Central memory CD4-positive, alpha-beta T cell (primary cell): ENCODE results near the gene GPR42.
"Not testable (repeated sequence)": the region's sequence is repeated elsewhere in the genome, so short reads cannot be mapped to it uniquely, and the experiment has no call there.

Experiments
- DNase-seq: peaks from one replicate; pipeline ENCODE4 v3.0.0; 2022

The GPR42 gene

GRCh38 chr19:35397064-35397463 lies 26.2 kb downstream of the GPR42 start:
- DNase-seq: no peak

GRCh38 chr19:35398570-35398969 lies 27.7 kb downstream of the GPR42 start:
- no peak for DNase-seq

DNA sequence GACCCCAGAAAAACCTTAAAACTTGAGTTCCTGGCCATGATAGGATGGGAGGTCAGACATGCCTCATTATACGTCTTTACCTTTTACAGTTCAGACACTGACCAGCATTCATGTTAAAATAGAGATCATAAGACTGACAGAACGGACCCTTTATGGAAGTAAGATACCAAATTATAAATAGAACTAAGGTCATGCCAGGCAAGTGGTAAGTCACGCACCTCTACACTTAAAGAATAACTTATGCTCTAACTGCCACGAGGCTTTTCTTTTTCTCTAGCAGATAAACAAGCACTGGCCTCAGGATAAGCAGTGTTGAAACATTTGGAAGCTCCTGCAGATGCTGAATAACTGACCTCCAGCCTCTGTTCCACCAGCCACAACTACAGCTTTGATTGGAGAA lies 28.4 kb downstream of the GPR42 start:
- DNase-seq: no peak

DNA sequence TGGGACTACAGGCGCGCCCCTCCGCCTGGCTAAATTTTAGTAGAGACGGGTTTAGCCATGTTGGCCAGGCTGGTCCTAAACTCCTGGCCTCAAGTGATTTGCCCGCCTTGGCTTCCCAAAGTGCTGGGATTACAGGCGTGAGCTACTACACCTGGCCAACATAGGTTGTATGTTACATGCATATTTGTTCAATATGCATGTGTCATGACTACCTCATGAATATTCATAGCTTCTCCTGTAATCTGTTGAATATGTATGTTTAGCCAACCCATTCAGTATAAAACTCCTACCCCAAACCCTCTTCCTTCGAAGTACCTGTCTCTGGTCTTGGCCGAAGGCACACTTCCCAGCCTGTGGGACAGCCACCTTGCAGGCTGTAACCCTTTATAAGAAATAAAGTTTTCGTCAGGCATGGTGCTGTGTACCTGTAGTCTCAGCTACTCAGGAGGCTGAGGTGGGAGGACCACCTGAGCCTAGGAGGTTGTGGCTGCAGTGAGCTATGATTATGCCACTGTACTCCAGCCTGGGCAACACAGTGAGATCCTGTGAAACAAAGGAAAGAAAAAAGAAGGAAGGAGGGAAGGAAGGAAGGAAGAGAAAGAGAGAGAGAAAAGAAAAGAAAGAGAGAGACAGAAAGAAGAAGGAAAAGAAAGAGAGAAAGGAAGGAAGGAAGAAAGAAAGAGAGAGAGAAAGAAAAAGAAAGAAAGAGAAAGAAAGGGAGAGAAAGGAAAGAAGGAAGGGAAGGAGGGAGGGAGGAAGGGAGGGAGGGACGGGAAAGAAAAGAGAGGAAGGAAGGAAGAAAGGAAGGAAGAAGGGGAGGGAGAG lies 29.3 kb downstream of the GPR42 start:
- no peak for DNase-seq

- DNase-seq: no peak
Observed at GRCh38 chr19:35400773-35401100, 29.9 kb downstream of the GPR42 start.

- not testable (repeated sequence) for DNase-seq
Observed at GRCh38 chr19:35401416-35401815, 30.5 kb downstream of the GPR42 start.

DNA sequence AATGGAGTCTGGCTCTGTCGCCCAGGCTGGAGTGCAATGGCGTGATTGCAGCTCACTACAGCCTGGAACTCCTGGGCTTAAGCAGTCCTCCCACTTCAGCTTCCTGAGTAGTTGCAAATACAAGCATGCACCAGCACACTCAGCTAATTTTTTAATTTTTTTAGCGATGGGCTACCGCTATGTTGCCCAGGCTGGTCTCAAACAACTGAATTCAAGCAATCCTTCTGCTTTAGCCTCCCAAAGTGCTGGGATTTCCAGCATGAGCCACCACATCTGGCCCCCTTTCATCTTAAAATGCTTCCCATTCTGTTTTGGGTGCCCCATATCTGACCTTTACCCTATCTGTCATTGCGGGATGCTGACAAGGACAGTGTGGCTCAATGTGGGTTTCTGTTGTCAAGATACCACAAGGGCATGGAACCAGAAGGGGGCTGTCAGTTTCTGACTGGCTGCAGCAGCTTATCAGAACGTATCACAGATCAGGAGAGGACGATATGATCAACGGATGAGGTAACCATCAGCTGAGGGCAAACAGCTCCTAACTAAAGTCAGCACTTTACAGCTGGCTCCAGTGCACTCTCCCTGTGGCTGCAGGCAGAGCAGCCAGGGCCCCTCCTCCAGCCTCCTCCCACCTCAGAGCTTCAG lies 32.4 kb downstream of the GPR42 start:
- DNase-seq: no peak

DNA sequence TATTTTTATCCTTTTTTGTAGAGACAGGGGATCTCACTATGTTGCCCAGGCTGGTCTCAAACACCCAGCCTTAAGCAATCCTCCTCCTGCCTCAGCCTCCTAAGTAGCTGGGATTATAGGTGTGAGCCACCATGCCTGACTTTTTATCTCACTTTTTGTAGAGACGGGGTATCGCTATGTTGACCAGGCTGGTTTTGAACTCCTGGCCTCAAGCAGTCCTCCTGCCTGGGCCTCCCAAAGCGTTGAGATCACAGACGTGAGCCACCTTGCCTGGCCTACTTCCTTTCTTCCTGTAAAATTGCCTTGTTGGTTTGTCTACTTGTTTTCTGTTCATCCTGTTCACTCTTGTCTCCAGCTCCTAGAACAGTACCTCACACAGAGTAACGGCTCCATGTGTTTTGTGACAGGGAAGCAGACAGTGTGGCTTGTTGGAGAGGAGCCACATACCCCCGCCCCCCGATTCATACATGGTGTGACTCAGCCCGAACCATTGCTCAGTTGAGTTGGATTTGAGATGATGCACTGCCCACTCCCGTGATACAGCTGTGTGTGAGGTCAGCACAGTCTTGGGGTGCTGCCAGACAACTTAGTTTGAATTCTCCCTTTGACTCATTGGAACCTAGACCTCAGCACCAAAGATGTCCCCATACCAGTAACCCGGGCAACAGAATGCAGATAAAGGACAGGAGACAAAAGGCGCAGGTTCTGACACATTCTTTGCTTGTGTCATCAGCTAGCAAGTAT lies 34.2 kb downstream of the GPR42 start:
- DNase-seq: no peak

DNA sequence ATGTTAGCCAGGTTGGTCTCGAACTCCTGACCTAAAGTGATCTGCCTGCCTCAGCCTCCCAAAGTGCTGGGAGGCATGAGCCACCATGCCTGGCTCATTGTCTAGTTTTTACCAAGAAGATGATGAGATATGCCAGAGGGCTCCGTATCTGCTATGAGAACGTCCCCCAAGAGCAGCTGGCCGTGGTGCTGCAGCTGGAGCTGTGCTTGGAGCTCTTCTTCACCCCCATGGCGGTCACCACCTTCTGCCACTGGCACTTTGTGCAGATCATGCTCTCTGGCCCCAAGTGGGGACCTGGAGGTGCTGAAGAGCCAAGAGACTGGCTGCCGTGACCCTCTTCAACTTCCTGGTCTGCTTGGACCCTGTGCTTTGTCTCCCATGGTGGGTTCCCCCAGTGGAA lies 36.8 kb downstream of the GPR42 start:
- DNase-seq: no peak

- no peak for DNase-seq
Observed at GRCh38 chr19:35408284-35409171, 37.7 kb downstream of the GPR42 start.

DNA sequence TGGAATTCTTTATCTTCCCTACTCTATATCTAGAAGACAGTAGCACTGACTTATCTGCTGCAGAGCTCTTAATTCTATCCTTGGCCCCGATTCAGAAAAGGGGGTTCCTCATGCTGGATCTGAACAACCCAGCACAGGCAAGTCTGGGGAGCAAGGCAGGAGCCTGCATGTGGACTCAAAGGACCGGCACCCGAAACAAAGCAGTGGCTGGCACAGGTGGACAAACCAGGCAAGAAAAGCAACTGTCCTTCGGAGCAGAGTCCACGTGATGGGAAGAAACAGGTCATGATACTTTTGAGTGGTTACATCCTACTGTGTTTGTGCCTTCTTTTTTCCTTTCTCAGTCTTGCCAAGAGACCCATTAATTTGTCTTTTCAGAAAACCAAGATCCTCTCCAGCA lies 38.3 kb downstream of the GPR42 start:
- no peak for DNase-seq

GRCh38 chr19:35410487-35410886 lies 39.6 kb downstream of the GPR42 start:
- DNase-seq: no peak

DNA sequence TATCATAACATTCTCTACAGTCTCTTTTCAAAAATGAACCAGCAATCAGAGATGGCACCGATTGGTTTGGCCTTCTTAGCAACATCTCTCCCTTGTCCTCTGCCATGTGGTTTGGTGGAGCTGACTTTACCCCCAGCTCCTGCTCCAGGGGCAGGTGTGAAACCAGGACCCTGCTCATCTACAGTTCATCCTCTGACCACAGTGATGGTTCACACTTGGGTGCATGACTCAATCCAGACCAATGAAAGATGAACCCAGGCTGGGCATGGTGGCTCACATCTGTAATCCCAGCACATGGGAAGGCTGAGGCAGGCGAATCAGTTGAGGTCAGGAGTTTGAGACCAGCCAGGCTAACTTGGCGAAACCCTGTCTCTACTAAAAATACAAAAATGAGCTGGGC lies 43.6 kb downstream of the GPR42 start:
- DNase-seq: no peak

GRCh38 chr19:35416331-35416730 lies 45.5 kb downstream of the GPR42 start:
- DNase-seq: no peak

DNA sequence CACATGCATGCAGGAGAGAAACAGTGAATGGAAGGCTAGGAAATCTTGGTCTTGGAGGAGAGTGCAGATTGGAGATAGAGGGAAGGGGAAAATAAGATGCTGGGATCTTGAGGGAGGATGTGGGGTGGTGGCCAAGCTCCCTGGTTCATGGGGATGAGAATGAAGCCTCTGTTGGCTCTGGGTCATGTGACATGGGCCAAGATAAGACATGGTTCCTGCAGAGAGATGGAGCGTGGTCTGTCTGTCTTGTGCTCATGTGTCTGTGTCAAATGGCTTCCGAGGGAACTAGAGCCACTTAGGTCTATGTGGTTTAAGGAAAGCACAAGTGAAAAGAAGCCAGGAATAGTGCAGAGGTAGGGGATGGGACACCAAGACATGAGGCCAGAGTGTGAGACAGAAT lies 46.4 kb downstream of the GPR42 start:
- DNase-seq: no peak

- no peak for DNase-seq
Observed at GRCh38 chr19:35417713-35418534, 47.1 kb downstream of the GPR42 start.

- no peak for DNase-seq
Observed at GRCh38 chr19:35419046-35419445, 48.2 kb downstream of the GPR42 start.

GRCh38 chr19:35419805-35420204 lies 48.9 kb downstream of the GPR42 start:
- no peak for DNase-seq

- DNase-seq: no peak
Observed at GRCh38 chr19:35421362-35421761, 50.5 kb downstream of the GPR42 start.
